Activated B cell treated with CpG ODN at 0.5 μM for 24 hours (primary cell): Measurements from ENCODE around the gene SMIM35. TPM values are rescaled to one million over a fixed set of nuclear protein-coding genes. Genes with fewer than 3 reads are reported as not detected.

Experiments used
- ATAC-seq: fragments of 200-7000 bp; cut with Tn5 transposase; one replicate; pipeline ENCODE4 v1.10.0; 2021; ENCODE audit warnings: low read depth, mild to moderate bottlenecking, moderate library complexity
- CTCF ChIA-PET: fragments of 350-600 bp; sonication (Branson Sonifier 250); formaldehyde crosslinking; loops from one replicate; lab custom pipeline; 2021; ENCODE audit warnings: antibody characterized with exemption; lab: Charles Lee
- POLR2A ChIA-PET: fragments of 350-600 bp; sonication (Branson Sonifier 250); formaldehyde crosslinking; loops from one replicate; lab custom pipeline; 2021; ENCODE audit warnings: antibody characterized with exemption; lab: Charles Lee
- DNase-seq: peaks from one replicate; pipeline ENCODE4 v3.0.0; 2022
- H3K27ac Mint-ChIP-seq: one replicate; pipeline ENCODE4 v1.8.0; 2020; ENCODE audit warnings: mixed read lengths
- H3K27me3 Mint-ChIP-seq: one replicate; pipeline ENCODE4 v1.8.0; 2021; ENCODE audit warnings: mixed read lengths
- H3K36me3 Mint-ChIP-seq: one replicate; pipeline ENCODE4 v1.8.0; 2021; ENCODE audit warnings: low read depth, mixed read lengths
- H3K4me1 Mint-ChIP-seq: one replicate; pipeline ENCODE4 v1.8.0; 2021; ENCODE audit warnings: mixed read lengths
- H3K4me3 Mint-ChIP-seq: one replicate; pipeline ENCODE4 v1.8.0; 2020; ENCODE audit warnings: mild to moderate bottlenecking, mixed read lengths
- H3K9me3 Mint-ChIP-seq: one replicate; pipeline ENCODE4 v1.8.0; 2020; ENCODE audit warnings: mixed read lengths
- CTCF ChIP-seq: fragments of 200-600 bp; IDR thresholded peaks from one replicate; pipeline ENCODE4 v1.8.0; 2022; ENCODE audit warnings: antibody characterized with exemption, mild to moderate bottlenecking
- intact Hi-C: fragments of 100-400 bp; cut with micrococcal nuclease; formaldehyde crosslinking; loops from one replicate; pipeline ENCODE4 v1.15.1; 2024
- total RNA-seq: library from RNA; stranded (reverse); gene quantifications from 2 replicates; pipeline ENCODE4 v1.2.3, GENCODE V29; 2022

Gene SMIM35
- total RNA-seq, 1 donor from 2014 or later = 1.8 TPM

DNA sequence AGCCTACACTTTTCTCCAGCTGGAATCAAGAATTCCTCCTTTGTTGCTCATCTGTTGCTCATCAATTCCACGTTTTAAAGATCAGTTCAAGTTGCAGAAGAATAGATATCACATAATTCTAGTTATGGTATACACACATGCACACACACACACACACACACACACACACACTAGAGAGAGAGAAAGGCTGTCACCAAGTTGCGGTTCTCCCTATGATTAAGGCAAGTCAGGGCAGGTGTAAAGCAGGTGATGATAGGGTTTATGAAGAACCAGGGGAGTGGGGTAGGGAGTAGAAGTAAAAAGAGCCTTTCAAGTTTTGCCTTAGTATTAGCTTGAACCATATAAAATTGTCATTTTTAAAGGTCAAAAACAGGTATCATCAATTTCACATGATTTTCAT, 41.6 kb downstream of the SMIM35 start:
- no peaks in the 10 kb centered on the region for H3K36me3 Mint-ChIP-seq
- H3K27ac Mint-ChIP-seq = no peak overlapping the region
- H3K27me3 Mint-ChIP-seq = no peaks in the 10 kb centered on the region
- H3K4me1 Mint-ChIP-seq = peaks cover 32% of the 10 kb centered on the region
- ChIA-PET POLR2A (interaction anchor here (0.8 to 7.9 kb wide), 8 partner anchors 29 to 230 kb away, joined by 4 to 100 read pairs (median 8); partner anchors contain the start of gene IL10RA), CTCF (interaction anchor here (0.7 to 0.8 kb wide), 2 partner anchors 16 to 94 kb away, joined by 4 to 5 read pairs; no protein-coding TSS in a partner anchor)
- no peak for TF ChIP-seq CTCF
- DNase-seq (no peak), ATAC-seq (no peak)
- no peak overlapping the region for H3K4me3 Mint-ChIP-seq
- intact Hi-C loops = no loop called here
- no peaks in the 10 kb centered on the region for H3K9me3 Mint-ChIP-seq

DNA sequence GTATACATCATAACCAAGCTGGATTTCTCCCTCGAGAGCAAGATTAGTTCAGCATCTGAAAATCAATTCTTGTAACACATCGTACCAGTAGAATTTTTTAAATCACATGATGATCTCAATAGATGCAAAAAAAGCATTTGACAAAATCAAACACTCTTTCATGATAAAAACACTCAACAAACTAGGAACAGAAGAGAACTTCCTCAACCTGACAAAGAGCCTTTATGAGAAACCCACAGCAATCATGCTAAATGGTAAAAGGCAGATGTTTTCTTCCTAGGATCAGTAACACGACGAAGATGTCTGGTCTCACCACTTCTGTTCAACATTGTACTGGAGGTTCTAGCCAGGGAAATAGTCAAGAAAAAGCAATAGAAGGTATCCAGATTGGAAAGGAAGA, 44.0 kb downstream of the SMIM35 start:
- POLR2A ChIA-PET = interaction anchor here (1.0 to 7.9 kb wide), 2 partner anchors 11 to 44 kb away, joined by 4 to 100 read pairs; no protein-coding TSS in a partner anchor
- no peak for TF ChIP-seq CTCF
- no peak for DNase-seq
- ATAC-seq = no peak
- Mint-ChIP-seq H3K4me1 (peaks cover 23% of the 10 kb centered on the region), H3K36me3 (no peaks in the 10 kb centered on the region), H3K9me3 (no peaks in the 10 kb centered on the region), H3K4me3 (no peak overlapping the region), H3K27ac (no peak overlapping the region), H3K27me3 (no peaks in the 10 kb centered on the region)
- intact Hi-C loops = no loop called here
- CTCF ChIA-PET = interaction anchor here (1.1 kb wide), 1 partner anchor 10 kb away, joined by 6 read pairs; no protein-coding TSS in a partner anchor

DNA sequence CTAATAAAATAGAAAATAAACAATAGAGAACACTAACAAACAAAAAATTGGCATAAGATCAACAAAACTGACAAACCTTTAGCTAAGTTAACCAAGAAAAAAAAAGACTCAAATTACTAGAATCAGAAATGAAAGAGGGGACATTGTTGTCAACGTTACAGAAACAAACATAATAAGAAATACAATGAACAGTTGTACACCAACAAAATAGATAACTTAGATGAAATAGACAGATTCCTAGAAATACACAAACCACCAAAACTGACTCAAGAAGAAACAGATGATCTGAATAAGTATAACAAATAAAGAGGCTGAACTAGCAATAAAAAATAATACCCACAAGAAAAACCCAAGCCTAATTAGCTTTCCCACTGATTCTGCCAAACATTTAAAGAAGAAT, 44.6 kb downstream of the SMIM35 start:
- Mint-ChIP-seq H3K9me3 (no peaks in the 10 kb centered on the region), H3K27ac (no peak overlapping the region), H3K4me3 (no peak overlapping the region), H3K36me3 (no peaks in the 10 kb centered on the region), H3K4me1 (peaks cover 21% of the 10 kb centered on the region), H3K27me3 (no peaks in the 10 kb centered on the region)
- ChIA-PET CTCF (interaction anchor here (1.1 kb wide), 1 partner anchor 11 kb away, joined by 6 read pairs; no protein-coding TSS in a partner anchor), POLR2A (interaction anchor here (0.6 to 7.9 kb wide), 7 partner anchors 11 to 147 kb away, joined by 3 to 100 read pairs (median 4); no protein-coding TSS in a partner anchor)
- TF ChIP-seq CTCF = no peak
- intact Hi-C loops = no loop called here
- DNase-seq (no peak), ATAC-seq (no peak)

DNA sequence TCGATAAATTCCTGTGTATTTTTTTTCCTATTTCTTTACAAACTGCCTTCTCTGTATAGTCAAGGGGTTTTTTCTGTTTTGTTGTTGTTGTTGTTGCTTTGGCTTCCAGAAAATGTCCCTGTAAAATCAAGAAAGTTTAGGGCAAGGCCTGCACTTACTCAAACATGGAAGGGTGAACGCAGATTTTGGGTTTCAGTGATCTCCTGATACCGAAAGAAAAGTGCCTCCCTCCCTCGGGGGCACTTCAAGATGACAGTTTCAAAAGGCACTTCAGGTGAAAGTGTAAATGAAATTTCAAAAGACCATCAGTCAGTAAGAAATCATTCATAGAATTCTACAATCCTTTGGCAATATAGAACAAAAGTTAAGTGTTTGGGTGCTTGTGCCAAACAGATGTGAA, 53.3 kb downstream of the SMIM35 start:
- TF ChIP-seq CTCF = no peak

GRCh38 chr11:118028626-118029025, 58.1 kb downstream of the SMIM35 start:
- H3K9me3 Mint-ChIP-seq = no peaks in the 10 kb centered on the region
- H3K27ac Mint-ChIP-seq = no peak overlapping the region
- H3K4me3 Mint-ChIP-seq = no peak overlapping the region
- no peaks in the 10 kb centered on the region for H3K27me3 Mint-ChIP-seq
- no peak for DNase-seq
- no peak for TF ChIP-seq CTCF
- H3K36me3 Mint-ChIP-seq = no peaks in the 10 kb centered on the region
- intact Hi-C loops = no loop called here
- H3K4me1 Mint-ChIP-seq = peaks cover 21% of the 10 kb centered on the region
- no peak for ATAC-seq
- CTCF ChIA-PET = interaction anchor here (1.1 to 1.6 kb wide), 2 partner anchors 25 to 82 kb away, joined by 5 to 6 read pairs; no protein-coding TSS in a partner anchor
- POLR2A ChIA-PET = interaction anchor here (1.0 kb wide), 1 partner anchor 20 kb away, joined by 4 read pairs; no protein-coding TSS in a partner anchor

More for the DNA sequence above, 53.3 kb downstream of the SMIM35 start:
- intact Hi-C loops = no loop called here
- Mint-ChIP-seq H3K36me3 (no peaks in the 10 kb centered on the region), H3K4me3 (no peak overlapping the region), H3K9me3 (no peaks in the 10 kb centered on the region), H3K4me1 (peaks cover 11% of the 10 kb centered on the region), H3K27ac (peak overlapping the region; percentile 24), H3K27me3 (no peaks in the 10 kb centered on the region)
- ATAC-seq = no peak
- no peak for DNase-seq
- POLR2A ChIA-PET = no interaction called here
- CTCF ChIA-PET = no interaction called here
